Forelimb muscle (tissue), 1 donor: Measurements from ENCODE around the gene GATAD2A. TPM values are rescaled to one million over a fixed set of nuclear protein-coding genes. Genes with fewer than 3 reads are reported as not detected.

ENCODE experiments used
- DNase-seq: peaks from one replicate; pipeline ENCODE4 v3.0.0-alpha.2; 2013; ENCODE audit warnings: low read depth
- polyA plus RNA-seq: library from polyadenylated mRNA; unstranded; fragments of 120-200 nt; gene quantifications from one replicate; pipeline ENCODE4 v1.2.1, GENCODE V29; 2013; ENCODE audit not compliant: insufficient read length

The GATAD2A gene
- polyA plus RNA-seq, 1 donor: 45.7 TPM

DNA sequence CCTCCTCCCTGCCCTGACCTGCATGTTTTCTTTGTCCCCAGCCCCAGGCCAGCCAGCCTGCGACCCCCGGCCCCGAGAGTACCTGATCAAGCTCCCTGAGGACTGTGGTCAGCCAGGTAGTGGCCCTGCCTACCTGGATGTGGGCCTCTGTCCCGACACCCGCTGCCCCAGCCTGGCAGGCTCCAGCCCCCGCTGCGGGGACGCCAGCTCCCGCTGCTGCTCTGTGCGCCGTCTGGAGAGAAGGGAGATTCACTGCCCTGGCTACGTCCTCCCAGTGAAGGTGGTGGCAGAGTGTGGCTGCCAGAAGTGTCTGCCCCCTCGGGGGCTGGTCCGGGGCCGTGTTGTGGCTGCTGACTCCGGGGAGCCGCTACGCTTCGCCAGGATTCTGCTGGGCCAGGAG lies 138.2 kb downstream of the GATAD2A start:
- DNase-seq: no peak

DNA sequence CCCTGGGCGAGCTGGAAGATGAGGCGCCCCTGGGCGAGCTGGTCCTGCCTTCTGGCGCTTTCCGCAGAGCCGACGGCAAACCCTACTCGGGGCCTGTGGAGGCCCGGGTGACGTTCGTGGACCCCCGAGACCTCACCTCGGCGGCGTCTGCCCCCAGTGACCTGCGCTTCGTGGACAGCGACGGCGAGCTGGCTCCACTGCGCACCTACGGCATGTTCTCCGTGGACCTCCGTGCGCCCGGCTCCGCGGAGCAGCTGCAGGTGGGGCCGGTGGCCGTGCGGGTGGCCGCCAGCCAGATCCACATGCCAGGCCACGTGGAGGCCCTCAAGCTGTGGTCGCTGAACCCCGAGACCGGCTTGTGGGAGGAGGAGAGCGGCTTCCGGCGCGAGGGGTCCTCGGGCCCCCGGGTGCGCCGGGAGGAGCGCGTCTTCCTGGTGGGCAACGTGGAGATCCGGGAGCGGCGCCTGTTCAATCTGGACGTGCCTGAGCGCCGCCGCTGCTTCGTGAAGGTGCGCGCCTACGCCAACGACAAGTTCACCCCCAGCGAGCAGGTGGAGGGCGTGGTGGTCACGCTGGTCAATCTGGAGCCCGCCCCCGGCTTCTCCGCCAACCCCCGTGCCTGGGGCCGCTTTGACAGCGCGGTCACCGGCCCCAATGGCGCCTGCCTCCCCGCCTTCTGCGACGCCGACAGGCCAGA lies 138.9 kb downstream of the GATAD2A start:
- DNase-seq: no peak

GRCh38 chr19:19544954-19545591 lies 139.6 kb downstream of the GATAD2A start:
- DNase-seq: no peak

DNA sequence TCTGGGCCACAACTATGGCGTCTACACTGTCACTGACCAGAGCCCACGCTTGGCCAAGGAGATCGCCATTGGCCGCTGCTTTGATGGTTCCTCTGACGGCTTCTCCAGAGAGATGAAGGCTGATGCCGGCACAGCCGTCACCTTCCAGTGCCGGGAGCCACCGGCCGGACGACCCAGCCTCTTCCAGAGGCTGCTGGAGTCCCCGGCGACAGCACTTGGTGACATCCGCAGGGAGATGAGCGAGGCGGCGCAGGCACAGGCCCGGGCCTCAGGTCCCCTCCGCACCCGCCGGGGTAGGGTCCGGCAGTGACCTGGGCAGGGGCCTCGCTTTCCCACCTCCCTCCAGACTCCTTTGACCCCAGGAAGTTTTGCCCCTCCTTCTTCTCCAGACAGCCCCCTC lies 140.2 kb downstream of the GATAD2A start:
- no peak for DNase-seq

DNA sequence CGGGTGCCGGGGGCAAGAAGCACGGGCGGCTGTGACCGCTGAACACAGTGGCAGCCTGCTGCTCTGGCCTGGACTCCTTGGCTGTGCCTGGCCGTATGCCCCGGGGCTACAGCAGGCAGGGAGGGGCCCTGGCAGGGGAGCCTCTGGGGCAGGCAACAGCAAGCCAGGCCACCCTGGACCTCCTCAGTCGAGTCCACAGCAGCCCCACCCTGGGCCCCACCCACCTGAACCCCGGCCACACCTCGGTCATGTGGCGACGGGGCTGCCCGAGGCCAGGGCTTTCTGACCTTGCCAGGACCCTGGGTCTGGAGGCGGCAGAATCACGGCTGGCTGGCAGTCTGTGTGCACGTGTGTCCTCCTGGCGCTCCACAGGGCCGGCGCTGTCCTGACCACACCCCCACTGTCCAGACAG lies 141.3 kb downstream of the GATAD2A start:
- DNase-seq: no peak

DNA sequence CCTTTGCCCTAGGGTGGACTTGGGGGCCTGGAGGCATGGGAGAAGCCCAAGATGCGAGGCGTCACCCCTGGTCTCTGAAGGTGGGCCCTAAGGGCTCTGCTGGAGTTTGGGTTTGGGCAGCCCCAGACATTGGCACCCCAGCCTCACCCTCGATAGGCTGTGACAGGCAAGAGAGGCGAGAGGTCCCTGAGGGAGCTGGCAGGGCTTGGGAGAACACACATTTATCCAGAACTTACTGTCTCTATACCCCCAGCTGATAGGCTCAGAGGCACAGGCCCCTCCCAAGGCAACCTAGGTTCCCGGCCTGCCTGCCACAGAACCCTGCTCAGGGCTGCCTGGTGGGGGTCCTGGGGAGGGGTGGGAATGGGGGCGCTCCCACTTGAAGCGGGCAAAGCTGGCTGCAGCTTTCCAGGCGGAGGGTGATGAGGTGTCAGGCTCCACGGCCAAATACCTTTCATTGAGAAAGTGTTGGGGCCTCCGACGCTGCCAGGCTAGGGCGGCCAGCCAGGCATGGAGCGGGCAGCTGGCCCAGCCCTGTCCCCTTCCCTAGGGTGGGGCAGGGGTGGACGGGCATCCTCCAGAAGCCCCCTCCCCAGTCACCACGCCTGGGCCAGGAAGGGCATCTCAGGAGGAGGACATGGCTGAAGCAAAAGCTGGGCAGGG lies 142.3 kb downstream of the GATAD2A start:
- DNase-seq: no peak

DNA sequence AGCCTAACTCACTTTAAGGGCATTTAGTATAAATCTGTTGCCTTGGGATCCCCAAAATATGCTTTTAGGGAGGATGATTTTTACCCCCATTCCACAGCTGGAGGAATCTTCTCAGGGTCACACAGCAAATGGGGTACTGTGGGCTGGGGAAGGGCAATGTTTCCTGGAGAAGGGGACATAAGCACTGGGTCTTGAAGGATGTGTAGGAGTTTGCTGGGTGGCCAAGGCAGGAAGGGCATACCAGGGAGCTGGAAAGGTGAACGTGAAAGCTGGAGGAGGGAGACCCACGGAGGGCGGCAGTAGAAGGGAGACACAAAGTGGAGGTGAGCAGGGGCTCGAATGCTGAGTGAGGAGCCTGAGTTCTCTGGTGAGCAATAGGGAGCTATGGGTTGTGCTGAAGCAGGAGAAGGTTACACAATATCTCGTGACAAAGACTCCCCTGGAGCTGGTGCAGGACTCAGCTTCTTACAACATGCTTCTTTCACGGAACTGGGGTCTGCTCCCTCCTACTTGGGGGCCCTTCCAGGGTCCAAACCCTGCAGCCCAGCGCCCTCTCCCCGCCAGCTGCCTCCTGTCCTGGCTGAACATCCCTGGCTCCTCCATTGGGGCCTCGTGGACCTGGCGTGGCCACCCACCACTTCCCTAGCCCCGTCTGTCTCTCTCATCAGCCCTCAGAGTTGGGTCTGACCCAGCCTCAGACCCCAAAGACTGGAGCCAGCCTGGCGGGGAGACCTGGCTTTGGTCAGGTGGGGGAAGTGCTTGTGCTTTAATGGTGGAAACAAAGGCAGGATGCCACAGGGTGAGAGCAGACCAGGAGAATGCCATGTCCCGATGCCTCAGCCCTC lies 143.7 kb downstream of the GATAD2A start:
- no peak for DNase-seq

DNA sequence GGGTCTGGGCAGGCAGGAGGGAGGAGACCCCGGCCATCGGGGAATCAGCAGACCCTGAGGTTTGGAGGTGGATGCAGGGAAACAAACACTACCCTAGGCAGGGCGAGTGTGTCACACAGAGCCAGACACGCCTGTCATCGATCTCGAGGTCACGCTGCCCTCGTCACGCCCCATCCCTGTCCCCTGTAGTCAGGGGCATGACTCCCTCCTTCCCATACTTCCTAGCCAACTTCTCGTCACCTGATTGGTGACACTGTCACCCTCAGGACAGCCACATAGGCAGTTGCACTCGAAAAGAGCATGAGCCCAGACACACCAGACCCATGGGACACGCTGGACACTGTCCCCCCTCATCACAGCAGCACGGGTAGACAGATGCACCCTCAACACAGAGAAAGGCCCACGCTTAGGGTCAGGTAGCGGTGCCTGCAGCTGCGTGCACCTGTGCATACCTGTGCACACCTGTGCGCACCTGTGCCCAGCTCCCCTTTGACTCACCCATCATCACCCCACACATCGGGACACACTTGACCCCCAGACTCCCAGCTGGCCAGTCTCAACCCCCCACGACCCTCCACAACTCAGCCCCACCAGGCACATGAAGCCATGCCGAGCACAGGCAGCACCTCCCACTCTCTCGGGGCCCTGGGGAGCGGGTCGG lies 144.5 kb downstream of the GATAD2A start:
- DNase-seq: no peak

GRCh38 chr19:19550485-19550929 lies 145.0 kb downstream of the GATAD2A start:
- no peak for DNase-seq

DNA sequence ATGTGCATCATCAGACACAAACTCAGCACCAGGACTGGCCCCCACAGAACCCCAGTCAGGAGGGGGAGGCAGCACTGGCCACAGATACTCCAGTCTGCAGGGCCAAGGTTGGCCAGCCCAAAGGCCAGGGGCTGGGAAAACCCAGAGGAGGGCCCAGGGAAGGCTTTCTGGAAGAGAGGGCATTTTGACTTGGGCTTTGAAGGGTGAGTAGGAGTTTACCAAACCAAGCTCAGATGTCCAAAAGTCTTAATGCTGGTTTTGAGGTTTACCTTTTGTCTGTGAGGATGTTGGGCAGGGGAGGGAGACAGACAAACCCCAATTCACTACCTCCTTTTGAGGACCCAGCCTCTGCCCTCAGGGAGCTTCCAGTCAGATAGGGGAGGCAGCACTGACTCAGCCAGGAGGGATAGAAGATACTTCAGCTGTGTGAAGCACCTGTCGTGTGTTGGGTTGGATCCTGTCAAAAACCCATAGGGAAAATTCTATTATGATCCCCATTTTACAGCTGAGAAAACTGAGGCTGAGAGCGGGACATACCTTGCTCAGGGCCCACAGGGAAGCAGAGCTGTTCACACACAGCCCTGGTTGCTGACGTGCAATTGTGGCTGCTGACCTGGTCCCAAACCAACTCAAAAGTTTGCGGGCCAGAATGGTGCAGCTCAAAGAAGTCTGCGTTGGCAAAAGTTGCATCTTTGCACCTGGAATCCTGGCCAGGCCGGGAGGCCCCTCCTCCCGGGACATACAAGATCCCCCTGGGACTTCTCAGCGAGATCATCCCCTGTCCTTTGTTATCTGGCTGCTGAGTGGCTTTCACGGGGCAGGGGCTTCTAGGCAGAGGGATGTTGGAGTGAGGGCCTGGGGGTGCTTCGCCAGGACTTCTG lies 145.7 kb downstream of the GATAD2A start:
- DNase-seq: no peak

GRCh38 chr19:19551853-19552192 lies 146.3 kb downstream of the GATAD2A start:
- DNase-seq: no peak

- no peak for DNase-seq
These were observed 147.3 kb downstream of the GATAD2A start for GRCh38 chr19:19552798-19553197.

- no peak for DNase-seq
These were observed 148.2 kb downstream of the GATAD2A start for GRCh38 chr19:19553670-19554069.

DNA sequence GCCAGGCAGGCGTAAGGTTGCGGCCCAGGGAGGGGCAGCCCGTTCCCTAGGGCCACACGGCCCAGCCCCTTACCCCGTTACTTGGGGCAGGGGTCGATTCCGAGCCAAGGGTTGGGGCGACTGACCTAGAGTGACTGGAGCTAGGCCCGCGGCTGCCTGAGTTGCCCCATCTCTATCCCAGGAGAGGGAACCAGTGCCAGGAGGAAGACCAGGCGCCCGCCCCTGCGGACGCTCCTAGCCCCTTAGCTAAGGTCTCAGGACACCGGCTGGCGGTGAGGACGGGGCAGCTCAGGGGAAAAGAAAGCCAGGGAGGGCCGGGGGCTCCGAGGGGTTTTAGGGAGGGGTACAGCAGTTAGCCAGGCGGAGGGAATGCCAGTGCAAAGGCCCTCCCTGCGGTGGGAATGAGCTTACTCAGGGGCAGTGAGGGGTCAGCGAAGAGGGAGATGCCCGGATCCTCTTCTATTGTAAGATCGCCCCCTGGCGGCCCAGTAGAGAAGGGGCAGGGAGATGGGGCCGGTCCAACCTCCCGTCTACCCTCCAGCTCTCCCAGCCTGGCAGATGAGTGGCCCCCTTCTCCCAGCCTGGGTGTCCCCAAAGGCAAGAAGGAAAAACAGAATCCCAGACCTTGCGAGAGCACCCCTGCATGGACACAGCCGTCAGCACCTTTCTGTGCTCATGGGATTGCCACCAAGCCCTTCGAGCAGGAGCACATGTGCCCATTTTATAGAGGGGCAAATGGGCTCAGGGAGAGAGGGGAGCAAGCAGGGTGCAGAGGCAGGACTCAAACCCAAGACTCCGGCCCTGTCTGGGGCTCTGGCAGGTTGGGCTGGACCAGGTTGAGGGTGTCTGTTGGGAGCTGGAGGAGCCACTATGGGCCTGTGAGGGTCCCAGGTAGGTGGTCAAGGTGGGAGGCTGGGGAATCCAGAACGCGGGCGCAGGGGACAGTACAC lies 148.9 kb downstream of the GATAD2A start:
- no peak for DNase-seq

GRCh38 chr19:19558055-19558454 lies 152.6 kb downstream of the GATAD2A start:
- no peak for DNase-seq
